ENCODE data around the gene L3MBTL2.
"Not testable (repeated sequence)": the region's sequence is repeated elsewhere in the genome, so short reads cannot be mapped to it uniquely, and the experiment has no call there.

Gene L3MBTL2

DNA sequence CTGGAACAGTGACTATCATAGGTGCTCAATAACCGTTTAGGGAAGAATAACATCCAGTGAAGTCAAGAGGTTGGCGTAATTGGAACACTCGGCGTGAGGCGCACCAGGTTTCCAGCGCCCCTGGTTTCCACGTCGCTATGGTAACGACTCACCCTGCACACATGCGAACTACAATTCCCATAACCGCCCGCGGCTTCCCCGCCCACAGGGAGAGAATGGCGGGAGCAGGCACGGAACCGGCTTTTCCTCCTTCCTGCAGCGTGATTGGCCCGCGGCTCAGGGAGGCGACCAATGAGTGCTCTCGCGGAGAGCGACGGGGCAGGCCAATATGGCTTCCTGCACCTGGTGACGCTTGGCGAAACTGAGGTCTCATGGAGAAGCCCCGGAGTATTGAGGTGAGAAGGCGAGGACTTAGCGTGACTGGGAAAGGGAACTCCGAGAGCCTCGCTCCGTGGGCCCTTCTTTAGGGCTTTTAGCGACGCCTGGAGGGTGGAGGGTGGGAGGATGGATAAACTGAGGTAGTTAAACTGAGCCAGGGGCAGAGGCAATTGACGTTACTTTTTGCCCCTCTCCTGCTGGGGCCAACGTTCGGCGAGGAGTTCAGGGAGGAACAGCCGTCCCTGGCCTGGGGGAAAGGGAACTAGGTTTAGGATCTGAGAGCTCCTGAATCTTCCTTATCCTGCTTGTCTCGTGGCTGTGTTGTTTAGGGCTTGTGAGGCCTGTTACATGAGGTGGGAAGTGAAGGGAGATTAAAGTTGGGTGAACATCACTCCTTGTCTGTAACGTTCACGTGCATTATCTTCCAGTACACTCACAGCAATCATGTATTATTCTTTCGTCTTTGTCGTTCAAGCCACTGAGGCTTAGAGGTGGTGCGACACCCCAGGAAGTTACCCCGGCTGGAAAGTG, at the start of gene L3MBTL2:
Gene L3MBTL2, plus strand, starts transcription at position 321 of the 909 bp plus-strand sequence. Its CDS starts 51 bp downstream, at position 372.
- H3K4me1 ChIP-seq (ENCODE audit: control insufficient read depth in 2 of 2, insufficient read depth in 2 of 2, low read length in 2 of 2) = peaks cover 8 to 11% of the 10 kb centered on the region in 2 donors
- H3K4me3 ChIP-seq (ENCODE audit: low read length in 2 of 2) = peak within 1 kb of the TSS; percentile 94 to 99
- H3K27ac ChIP-seq (ENCODE audit: low read depth in 2 of 2, low read length in 2 of 2) = peak within 1 kb of the TSS; percentile 32 to 80
- H3K9me3 ChIP-seq (ENCODE audit: control insufficient read depth in 2 of 2, low read length in 2 of 2) = no peaks in the 10 kb centered on the region
- no peaks in the 10 kb centered on the region for H3K27me3 ChIP-seq (ENCODE audit: control insufficient read depth in 2 of 2, insufficient read depth in 2 of 2, low read length in 2 of 2)
- H3K36me3 ChIP-seq (ENCODE audit: control insufficient read depth in 2 of 2, insufficient read depth in 2 of 2, low read length in 2 of 2) = peaks cover 3 to 5% of the 10 kb centered on the region in 2 donors
- H3K9ac ChIP-seq (ENCODE audit: low read depth in 1 of 2, low read length in 2 of 2) = peak within 1 kb of the TSS; percentile 75 to 92

DNA sequence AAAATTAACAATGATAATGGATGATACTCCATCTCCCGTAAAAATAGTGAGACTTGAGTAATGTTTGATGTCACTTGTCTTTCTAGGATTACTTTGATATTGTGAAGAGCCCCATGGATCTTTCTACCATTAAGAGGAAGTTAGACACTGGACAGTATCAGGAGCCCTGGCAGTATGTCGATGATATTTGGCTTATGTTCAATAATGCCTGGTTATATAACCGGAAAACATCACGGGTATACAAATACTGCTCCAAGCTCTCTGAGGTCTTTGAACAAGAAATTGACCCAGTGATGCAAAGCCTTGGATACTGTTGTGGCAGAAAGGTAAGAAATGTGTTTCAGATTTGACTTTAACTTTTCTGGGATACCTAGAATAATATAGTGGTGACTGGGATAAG, 48.0 kb upstream of the L3MBTL2 start:
- no peaks in the 10 kb centered on the region for H3K9me3 ChIP-seq (ENCODE audit: control insufficient read depth in 2 of 2, low read length in 2 of 2)
- no peak overlapping the region for H3K9ac ChIP-seq (ENCODE audit: low read depth in 1 of 2, low read length in 2 of 2)
- no peaks in the 10 kb centered on the region for H3K27me3 ChIP-seq (ENCODE audit: control insufficient read depth in 2 of 2, insufficient read depth in 2 of 2, low read length in 2 of 2)
- no peak overlapping the region for H3K27ac ChIP-seq (ENCODE audit: low read depth in 2 of 2, low read length in 2 of 2)
- H3K4me1 ChIP-seq (ENCODE audit: control insufficient read depth in 2 of 2, insufficient read depth in 2 of 2, low read length in 2 of 2) = no peaks in the 10 kb centered on the region
- H3K4me3 ChIP-seq (ENCODE audit: low read length in 2 of 2) = no peak overlapping the region
- peaks cover 88 to 91% of the 10 kb centered on the region in 2 donors for H3K36me3 ChIP-seq (ENCODE audit: control insufficient read depth in 2 of 2, insufficient read depth in 2 of 2, low read length in 2 of 2)

DNA sequence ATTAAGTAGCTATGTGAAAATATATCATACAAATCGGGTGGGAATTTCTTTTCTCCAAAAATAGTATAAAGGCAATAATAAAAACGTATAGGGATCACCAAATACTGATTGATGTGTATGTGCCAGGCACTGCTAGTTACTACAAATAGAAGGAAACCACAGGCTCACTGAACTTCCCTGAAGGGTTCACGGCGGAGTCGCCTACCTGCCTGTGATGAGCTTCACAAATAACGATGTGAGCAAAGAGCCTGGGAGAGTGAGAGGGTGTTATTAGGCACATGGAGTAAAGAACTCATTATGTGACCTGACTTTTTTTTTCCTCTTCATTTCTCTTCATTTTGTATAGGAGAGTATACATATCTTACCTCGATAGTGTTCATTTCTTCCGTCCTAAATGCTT, 36.0 kb upstream of the L3MBTL2 start:
- H3K4me3 ChIP-seq (ENCODE audit: low read length in 2 of 2) = no peak overlapping the region
- peaks cover 67 to 84% of the 10 kb centered on the region in 2 donors for H3K36me3 ChIP-seq (ENCODE audit: control insufficient read depth in 2 of 2, insufficient read depth in 2 of 2, low read length in 2 of 2)
- no peaks in the 10 kb centered on the region for H3K9me3 ChIP-seq (ENCODE audit: control insufficient read depth in 2 of 2, low read length in 2 of 2)
- H3K9ac ChIP-seq (ENCODE audit: low read depth in 1 of 2, low read length in 2 of 2) = no peak overlapping the region
- no peaks in the 10 kb centered on the region for H3K27me3 ChIP-seq (ENCODE audit: control insufficient read depth in 2 of 2, insufficient read depth in 2 of 2, low read length in 2 of 2)
- no peaks in the 10 kb centered on the region for H3K4me1 ChIP-seq (ENCODE audit: control insufficient read depth in 2 of 2, insufficient read depth in 2 of 2, low read length in 2 of 2)
- H3K27ac ChIP-seq (ENCODE audit: low read depth in 2 of 2, low read length in 2 of 2) = no peak overlapping the region

DNA sequence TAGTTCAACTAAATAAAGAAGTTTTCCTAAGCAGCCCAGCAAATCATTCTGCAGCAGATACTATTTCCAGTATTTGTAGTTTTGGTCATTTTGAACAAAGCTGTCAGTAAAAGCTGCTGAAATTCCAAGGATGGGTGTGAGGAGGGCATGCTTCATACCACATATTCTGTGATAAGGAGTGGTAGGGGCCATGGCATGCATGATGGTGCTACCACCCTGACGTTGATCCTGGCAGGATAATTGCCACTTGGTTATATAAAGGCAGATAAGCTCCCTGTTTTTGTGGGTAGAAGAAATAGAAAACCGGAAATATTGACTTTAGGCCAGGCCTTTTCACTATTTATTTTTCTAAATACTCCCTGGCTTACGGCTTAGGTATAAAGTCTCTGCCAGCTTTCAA, 33.1 kb upstream of the L3MBTL2 start:
- no peak overlapping the region for H3K4me3 ChIP-seq (ENCODE audit: low read length in 2 of 2)
- H3K27me3 ChIP-seq (ENCODE audit: control insufficient read depth in 2 of 2, insufficient read depth in 2 of 2, low read length in 2 of 2) = no peaks in the 10 kb centered on the region
- H3K27ac ChIP-seq (ENCODE audit: low read depth in 2 of 2, low read length in 2 of 2) = no peak overlapping the region
- no peak overlapping the region for H3K9ac ChIP-seq (ENCODE audit: low read depth in 1 of 2, low read length in 2 of 2)
- no peaks in the 10 kb centered on the region for H3K9me3 ChIP-seq (ENCODE audit: control insufficient read depth in 2 of 2, low read length in 2 of 2)
- H3K4me1 ChIP-seq (ENCODE audit: control insufficient read depth in 2 of 2, insufficient read depth in 2 of 2, low read length in 2 of 2) = no peaks in the 10 kb centered on the region
- peaks cover 71 to 86% of the 10 kb centered on the region in 2 donors for H3K36me3 ChIP-seq (ENCODE audit: control insufficient read depth in 2 of 2, insufficient read depth in 2 of 2, low read length in 2 of 2)

DNA sequence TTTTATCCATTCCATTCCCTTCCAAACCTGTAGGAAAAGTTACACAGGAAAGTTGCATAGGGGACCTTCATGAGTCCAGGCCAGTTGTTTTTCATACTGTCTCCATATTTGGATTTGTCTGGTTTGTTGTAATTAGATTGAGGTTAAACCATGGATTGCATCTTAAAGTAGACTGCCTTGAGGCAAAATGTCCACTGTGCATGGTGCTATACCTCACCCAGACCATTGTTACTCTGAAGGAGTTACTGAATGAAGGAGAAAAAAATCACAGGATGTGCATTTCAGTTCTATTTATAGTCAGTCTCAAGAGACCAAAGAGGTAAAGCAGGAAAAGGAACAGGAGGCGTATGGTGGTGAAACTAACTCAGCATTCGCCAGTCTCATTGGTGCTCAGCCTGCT, 29.6 kb upstream of the L3MBTL2 start:
- no peaks in the 10 kb centered on the region for H3K4me1 ChIP-seq (ENCODE audit: control insufficient read depth in 2 of 2, insufficient read depth in 2 of 2, low read length in 2 of 2)
- H3K27ac ChIP-seq (ENCODE audit: low read depth in 2 of 2, low read length in 2 of 2) = no peak overlapping the region
- peaks cover 61 to 87% of the 10 kb centered on the region in 2 donors for H3K36me3 ChIP-seq (ENCODE audit: control insufficient read depth in 2 of 2, insufficient read depth in 2 of 2, low read length in 2 of 2)
- H3K4me3 ChIP-seq (ENCODE audit: low read length in 2 of 2) = no peak overlapping the region
- no peaks in the 10 kb centered on the region for H3K27me3 ChIP-seq (ENCODE audit: control insufficient read depth in 2 of 2, insufficient read depth in 2 of 2, low read length in 2 of 2)
- no peaks in the 10 kb centered on the region for H3K9me3 ChIP-seq (ENCODE audit: control insufficient read depth in 2 of 2, low read length in 2 of 2)
- H3K9ac ChIP-seq (ENCODE audit: low read depth in 1 of 2, low read length in 2 of 2) = no peak overlapping the region

DNA sequence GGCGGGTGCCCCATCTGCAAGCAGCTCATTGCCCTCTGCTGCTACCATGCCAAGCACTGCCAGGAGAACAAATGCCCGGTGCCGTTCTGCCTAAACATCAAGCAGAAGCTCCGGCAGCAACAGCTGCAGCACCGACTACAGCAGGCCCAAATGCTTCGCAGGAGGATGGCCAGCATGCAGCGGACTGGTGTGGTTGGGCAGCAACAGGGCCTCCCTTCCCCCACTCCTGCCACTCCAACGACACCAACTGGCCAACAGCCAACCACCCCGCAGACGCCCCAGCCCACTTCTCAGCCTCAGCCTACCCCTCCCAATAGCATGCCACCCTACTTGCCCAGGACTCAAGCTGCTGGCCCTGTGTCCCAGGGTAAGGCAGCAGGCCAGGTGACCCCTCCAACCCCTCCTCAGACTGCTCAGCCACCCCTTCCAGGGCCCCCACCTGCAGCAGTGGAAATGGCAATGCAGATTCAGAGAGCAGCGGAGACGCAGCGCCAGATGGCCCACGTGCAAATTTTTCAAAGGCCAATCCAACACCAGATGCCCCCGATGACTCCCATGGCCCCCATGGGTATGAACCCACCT, 28.0 kb upstream of the L3MBTL2 start:
- Histone ChIP-seq H3K36me3 (ENCODE audit: control insufficient read depth in 2 of 2, insufficient read depth in 2 of 2, low read length in 2 of 2) (peaks cover 52 to 75% of the 10 kb centered on the region in 2 donors), H3K27me3 (ENCODE audit: control insufficient read depth in 2 of 2, insufficient read depth in 2 of 2, low read length in 2 of 2) (no peaks in the 10 kb centered on the region), H3K27ac (ENCODE audit: low read depth in 2 of 2, low read length in 2 of 2) (no peak overlapping the region), H3K4me3 (ENCODE audit: low read length in 2 of 2) (no peak overlapping the region), H3K4me1 (ENCODE audit: control insufficient read depth in 2 of 2, insufficient read depth in 2 of 2, low read length in 2 of 2) (peaks cover 0 to 3% of the 10 kb centered on the region in 2 donors), H3K9me3 (ENCODE audit: control insufficient read depth in 2 of 2, low read length in 2 of 2) (no peaks in the 10 kb centered on the region), H3K9ac (ENCODE audit: low read depth in 1 of 2, low read length in 2 of 2) (no peak overlapping the region)

DNA sequence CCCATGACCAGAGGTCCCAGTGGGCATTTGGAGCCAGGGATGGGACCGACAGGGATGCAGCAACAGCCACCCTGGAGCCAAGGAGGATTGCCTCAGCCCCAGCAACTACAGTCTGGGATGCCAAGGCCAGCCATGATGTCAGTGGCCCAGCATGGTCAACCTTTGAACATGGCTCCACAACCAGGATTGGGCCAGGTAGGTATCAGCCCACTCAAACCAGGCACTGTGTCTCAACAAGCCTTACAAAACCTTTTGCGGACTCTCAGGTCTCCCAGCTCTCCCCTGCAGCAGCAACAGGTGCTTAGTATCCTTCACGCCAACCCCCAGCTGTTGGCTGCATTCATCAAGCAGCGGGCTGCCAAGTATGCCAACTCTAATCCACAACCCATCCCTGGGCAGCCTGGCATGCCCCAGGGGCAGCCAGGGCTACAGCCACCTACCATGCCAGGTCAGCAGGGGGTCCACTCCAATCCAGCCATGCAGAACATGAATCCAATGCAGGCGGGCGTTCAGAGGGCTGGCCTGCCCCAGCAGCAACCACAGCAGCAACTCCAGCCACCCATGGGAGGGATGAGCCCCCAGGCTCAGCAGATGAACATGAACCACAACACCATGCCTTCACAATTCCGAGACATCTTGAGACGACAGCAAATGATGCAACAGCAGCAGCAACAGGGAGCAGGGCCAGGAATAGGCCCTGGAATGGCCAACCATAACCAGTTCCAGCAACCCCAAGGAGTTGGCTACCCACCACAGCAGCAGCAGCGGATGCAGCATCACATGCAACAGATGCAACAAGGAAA, 27.3 kb upstream of the L3MBTL2 start:
- no peaks in the 10 kb centered on the region for H3K9me3 ChIP-seq (ENCODE audit: control insufficient read depth in 2 of 2, low read length in 2 of 2)
- no peak overlapping the region for H3K9ac ChIP-seq (ENCODE audit: low read depth in 1 of 2, low read length in 2 of 2)
- H3K27ac ChIP-seq (ENCODE audit: low read depth in 2 of 2, low read length in 2 of 2) = no peak overlapping the region
- H3K4me3 ChIP-seq (ENCODE audit: low read length in 2 of 2) = no peak overlapping the region
- H3K4me1 ChIP-seq (ENCODE audit: control insufficient read depth in 2 of 2, insufficient read depth in 2 of 2, low read length in 2 of 2) = peaks cover 0 to 4% of the 10 kb centered on the region in 2 donors
- H3K36me3 ChIP-seq (ENCODE audit: control insufficient read depth in 2 of 2, insufficient read depth in 2 of 2, low read length in 2 of 2) = peaks cover 45 to 70% of the 10 kb centered on the region in 2 donors
- no peaks in the 10 kb centered on the region for H3K27me3 ChIP-seq (ENCODE audit: control insufficient read depth in 2 of 2, insufficient read depth in 2 of 2, low read length in 2 of 2)

DNA sequence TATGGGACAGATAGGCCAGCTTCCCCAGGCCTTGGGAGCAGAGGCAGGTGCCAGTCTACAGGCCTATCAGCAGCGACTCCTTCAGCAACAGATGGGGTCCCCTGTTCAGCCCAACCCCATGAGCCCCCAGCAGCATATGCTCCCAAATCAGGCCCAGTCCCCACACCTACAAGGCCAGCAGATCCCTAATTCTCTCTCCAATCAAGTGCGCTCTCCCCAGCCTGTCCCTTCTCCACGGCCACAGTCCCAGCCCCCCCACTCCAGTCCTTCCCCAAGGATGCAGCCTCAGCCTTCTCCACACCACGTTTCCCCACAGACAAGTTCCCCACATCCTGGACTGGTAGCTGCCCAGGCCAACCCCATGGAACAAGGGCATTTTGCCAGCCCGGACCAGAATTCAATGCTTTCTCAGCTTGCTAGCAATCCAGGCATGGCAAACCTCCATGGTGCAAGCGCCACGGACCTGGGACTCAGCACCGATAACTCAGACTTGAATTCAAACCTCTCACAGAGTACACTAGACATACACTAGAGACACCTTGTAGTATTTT, 26.6 kb upstream of the L3MBTL2 start:
- peaks cover 39 to 63% of the 10 kb centered on the region in 2 donors for H3K36me3 ChIP-seq (ENCODE audit: control insufficient read depth in 2 of 2, insufficient read depth in 2 of 2, low read length in 2 of 2)
- no peak overlapping the region for H3K4me3 ChIP-seq (ENCODE audit: low read length in 2 of 2)
- no peaks in the 10 kb centered on the region for H3K9me3 ChIP-seq (ENCODE audit: control insufficient read depth in 2 of 2, low read length in 2 of 2)
- H3K27ac ChIP-seq (ENCODE audit: low read depth in 2 of 2, low read length in 2 of 2) = no peak overlapping the region
- H3K27me3 ChIP-seq (ENCODE audit: control insufficient read depth in 2 of 2, insufficient read depth in 2 of 2, low read length in 2 of 2) = no peaks in the 10 kb centered on the region
- no peak overlapping the region for H3K9ac ChIP-seq (ENCODE audit: low read depth in 1 of 2, low read length in 2 of 2)
- H3K4me1 ChIP-seq (ENCODE audit: control insufficient read depth in 2 of 2, insufficient read depth in 2 of 2, low read length in 2 of 2) = peaks cover 0 to 4% of the 10 kb centered on the region in 2 donors

DNA sequence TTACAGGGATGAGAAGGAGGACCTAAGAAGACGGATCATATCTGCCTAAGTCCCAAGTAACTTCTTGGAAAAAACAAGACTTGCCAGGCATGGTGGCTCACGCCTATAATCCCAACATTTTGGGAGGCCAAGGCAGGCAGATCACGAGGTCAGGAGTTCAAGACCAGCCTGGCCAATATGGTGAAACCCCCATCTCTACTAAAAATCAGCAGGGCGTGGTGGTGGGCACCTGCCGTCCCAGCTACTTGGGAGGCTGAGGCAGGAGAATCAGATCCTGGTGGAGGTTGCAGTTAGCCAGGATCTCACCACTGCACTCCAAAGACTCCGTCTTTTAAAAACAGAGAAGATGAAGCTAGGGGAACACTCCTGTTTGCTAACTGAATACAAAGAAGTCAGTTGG, 24.8 kb upstream of the L3MBTL2 start:
- H3K27me3 ChIP-seq (ENCODE audit: control insufficient read depth in 2 of 2, insufficient read depth in 2 of 2, low read length in 2 of 2); H3K9ac ChIP-seq (ENCODE audit: low read depth in 1 of 2, low read length in 2 of 2); H3K4me1 ChIP-seq (ENCODE audit: control insufficient read depth in 2 of 2, insufficient read depth in 2 of 2, low read length in 2 of 2); H3K9me3 ChIP-seq (ENCODE audit: control insufficient read depth in 2 of 2, low read length in 2 of 2); H3K27ac ChIP-seq (ENCODE audit: low read depth in 2 of 2, low read length in 2 of 2); H3K4me3 ChIP-seq (ENCODE audit: low read length in 2 of 2): not testable (repeated sequence)
- H3K36me3 ChIP-seq (ENCODE audit: control insufficient read depth in 2 of 2, insufficient read depth in 2 of 2, low read length in 2 of 2) = peaks cover 33 to 44% of the 10 kb centered on the region in 2 donors

All from mucosa of rectum (tissue), 2 donors.